Stimulated activated CD4-positive, alpha-beta T cell treated with anti-CD3 and anti-CD28 coated beads, Interleukin-15, amount 100 ng/mL, for 24 hours (primary cell): Measurements from ENCODE around the gene MUC20.
"Not testable (repeated sequence)": the region's sequence is repeated elsewhere in the genome, so short reads cannot be mapped to it uniquely, and the experiment has no call there.

Experiments
- DNase-seq: peaks from one replicate; pipeline ENCODE4 v3.0.0-alpha.2; 2020

The MUC20 gene

DNA sequence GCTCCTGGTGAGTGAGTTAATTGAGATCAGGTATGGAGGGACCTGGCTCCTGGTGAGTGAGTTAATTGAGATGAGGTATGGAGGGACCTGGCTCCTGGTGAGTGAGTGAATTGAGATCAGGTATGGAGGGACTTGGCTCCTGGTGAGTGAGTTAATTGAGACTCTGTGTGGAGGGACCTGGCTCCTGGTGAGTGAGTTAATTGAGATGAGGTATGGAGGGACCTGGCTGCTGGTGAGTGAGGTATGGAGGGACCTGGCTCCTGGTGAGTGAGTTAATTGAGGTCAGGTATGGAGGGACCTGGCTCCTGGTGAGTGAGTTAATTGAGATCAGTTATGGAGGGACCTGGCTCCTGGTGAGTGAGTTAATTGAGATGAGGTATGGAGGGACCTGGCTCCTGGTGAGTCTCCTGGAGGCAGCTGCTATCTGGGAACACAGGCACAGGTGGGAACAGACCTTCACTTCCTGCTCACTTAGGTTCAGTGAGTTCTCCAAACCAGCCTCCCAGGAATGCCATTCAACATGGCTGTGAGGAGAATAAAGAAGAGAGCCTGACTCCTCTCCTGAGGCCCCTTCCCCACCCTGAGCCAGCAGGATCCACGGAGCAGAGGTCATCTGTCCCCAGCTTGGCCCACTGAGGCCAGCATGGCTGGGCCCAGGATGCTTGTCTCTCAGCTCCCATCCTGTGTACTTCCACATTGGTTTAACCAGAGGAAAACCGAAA, 9.5 kb upstream of the MUC20 start:
- not testable (repeated sequence) for DNase-seq

DNA sequence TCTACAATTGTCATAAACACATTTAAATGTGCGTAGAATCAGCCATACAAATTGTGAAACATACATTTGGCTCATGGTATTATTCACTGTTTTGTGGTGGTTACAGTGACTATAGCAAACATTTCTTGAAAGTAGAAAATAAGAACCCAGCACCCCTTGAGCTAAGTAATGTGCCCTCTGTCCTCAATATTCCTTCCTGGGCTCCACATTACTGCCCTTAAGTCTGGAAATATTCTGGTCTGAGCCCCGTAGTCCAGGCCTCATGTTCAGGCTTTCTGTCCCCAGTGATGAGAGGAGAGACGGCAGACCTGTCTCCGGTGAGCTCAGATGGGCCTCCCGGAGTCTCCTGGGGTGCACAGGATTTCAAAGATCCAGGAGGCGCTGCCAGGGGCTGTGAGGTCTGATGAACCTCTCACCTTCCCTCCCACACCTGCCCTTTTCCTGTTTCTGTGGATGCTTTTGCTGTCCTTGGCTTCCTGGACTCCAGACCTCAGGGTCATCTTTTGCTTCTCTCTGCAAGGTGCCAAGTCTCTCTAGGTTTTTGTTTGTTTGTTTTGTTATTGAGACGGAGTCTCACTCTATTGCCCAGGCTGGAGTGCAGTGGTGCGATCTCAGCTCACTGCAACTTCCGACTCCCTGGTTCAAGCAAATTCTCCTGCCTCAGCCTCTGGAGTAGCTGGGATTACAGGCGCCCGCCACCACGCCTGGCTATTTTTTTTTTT, 8.8 kb upstream of the MUC20 start:
- DNase-seq: no peak

GRCh38 chr3:195712535-195712910, 8.3 kb upstream of the MUC20 start:
- not testable (repeated sequence) for DNase-seq

- DNase-seq: not testable (repeated sequence)
Measured at GRCh38 chr3:195713150-195713549, 7.6 kb upstream of the MUC20 start.

- peak; percentile 47 for DNase-seq
Measured at GRCh38 chr3:195714380-195715011, 6.3 kb upstream of the MUC20 start.

DNA sequence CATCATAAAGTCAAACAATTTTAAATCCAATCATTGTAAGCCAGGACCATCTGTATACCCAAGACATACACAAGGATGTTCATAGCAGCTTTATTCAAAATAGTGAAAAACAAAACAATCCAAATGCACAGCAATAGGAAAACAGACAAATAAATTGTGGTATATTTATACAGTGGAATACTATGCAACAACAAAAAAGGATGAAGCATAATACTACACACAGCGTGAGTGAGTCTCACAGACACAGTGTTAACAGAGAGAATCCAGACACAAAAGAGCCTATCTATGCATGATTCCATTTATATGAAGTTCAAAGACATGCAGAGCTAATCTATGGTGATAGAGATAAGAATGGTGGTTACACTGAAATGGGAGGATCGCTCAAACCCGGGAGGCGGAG, 5.6 kb upstream of the MUC20 start:
- no peak for DNase-seq

DNA sequence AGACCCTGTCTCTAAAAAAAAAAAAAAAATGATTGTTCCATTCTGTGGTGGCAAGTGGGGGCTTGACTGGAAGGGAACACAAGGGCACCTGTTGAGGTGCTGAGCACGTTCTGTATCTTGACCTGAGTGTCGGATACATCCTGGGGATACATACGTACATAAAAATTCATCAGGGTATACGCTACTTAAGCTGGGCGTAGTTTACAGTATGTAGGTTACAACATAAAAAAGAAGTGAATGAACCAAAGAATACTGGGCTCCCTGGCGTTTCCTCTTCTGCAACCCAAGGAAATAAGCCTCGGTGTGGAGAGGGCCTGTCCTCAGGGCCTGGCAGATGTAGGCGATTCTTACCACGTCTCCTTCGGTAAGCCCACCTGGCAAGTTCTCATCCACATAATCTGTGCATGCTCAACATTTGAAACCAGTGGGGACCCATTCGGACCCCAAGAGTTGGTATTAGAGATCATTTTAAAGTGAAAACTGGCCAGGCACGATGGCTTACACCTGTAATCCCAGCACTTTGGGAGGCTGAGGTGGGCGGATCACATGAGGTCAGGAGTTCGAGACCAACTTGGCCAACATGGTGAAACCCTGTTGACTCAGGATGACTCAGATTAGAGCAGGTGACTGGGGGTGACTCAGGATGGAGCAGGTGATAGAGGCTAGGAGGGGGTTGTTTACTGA, 5.1 kb upstream of the MUC20 start:
- peak; percentile 57 for DNase-seq

GRCh38 chr3:195717416-195717815, 3.4 kb upstream of the MUC20 start:
- DNase-seq: no peak

DNA sequence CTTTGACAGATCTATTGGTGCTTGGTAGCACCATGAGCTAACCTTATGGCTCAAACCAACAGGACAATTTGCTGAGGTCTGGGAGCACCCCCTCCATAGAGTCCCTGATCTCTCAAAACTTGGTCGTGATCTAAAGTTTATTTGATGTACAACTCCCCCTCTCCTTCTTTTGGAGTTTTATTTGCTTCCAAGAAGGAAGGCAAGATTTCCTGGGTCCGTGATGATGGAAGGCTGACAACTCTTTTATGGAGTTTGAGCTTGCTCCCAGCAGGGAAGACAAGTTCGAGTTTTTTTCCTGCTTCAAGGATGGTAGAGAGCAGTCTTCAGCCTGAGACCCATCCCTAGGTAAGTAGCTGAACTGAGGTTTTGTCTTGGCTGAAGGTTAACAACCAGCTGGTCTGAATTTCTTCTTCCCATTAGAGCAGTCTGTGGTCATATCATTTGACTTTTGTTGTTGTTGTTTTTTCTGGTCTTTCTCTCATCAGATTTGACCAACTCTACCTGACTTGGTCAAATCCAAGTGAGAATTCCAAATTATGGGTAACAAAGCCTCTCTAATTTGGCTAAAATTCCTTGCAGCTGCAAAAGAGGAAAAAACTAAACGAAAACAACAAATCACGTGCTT, 2.8 kb upstream of the MUC20 start:
- no peak for DNase-seq

DNA sequence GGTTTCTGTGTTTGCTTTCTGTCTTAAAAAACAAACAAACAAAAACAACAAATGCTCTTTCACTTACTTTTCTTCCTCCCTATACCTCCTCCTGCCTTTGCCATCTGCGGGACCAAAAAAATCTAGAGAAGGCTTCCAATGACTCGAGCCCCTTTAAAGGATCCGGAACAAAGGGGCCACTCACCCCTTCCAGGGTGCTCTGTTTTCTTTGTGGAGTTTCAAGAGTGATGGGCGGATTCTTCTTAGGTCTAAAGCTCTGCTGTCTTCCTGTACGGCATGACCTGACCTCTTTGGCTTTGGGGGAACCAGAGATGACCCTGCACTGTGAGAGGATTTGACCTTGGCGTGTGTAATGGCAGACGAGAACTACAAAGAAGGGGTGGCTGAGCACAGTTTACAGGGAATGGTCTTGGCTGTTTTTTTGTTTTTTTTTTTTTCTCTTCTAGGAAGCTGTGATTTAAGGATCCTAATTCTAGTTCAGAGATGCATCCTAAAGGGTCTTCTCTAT, 2.2 kb upstream of the MUC20 start:
- DNase-seq: no peak

GRCh38 chr3:195719514-195720254, 1.1 kb upstream of the MUC20 start:
- DNase-seq: not testable (repeated sequence)

GRCh38 chr3:195722139-195722995, 1.6 kb downstream of the MUC20 start:
- DNase-seq: not testable (repeated sequence)

- not testable (repeated sequence) for DNase-seq
Measured at GRCh38 chr3:195722996-195723345, 2.2 kb downstream of the MUC20 start.

DNA sequence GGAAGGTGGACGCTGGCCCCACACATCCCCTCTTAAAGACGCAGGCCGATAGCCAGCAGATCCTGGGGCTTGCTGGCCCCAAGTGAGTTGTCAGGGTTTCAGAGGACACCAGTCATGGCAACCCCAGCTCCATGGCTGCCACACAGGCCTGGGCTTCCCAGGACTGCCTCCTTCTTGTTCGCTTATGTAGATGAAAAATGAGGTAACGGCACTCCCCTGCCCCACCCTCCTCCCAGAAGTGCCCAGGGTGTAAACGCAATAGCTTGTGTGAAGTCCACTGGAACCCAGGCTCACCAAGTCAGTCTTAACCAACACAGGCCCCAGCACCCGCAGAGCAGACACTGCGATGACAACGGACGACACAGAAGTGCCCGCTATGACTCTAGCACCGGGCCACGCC, 3.6 kb downstream of the MUC20 start:
- DNase-seq: not testable (repeated sequence)

- not testable (repeated sequence) for DNase-seq
Measured at GRCh38 chr3:195725916-195726740, 5.3 kb downstream of the MUC20 start.

DNA sequence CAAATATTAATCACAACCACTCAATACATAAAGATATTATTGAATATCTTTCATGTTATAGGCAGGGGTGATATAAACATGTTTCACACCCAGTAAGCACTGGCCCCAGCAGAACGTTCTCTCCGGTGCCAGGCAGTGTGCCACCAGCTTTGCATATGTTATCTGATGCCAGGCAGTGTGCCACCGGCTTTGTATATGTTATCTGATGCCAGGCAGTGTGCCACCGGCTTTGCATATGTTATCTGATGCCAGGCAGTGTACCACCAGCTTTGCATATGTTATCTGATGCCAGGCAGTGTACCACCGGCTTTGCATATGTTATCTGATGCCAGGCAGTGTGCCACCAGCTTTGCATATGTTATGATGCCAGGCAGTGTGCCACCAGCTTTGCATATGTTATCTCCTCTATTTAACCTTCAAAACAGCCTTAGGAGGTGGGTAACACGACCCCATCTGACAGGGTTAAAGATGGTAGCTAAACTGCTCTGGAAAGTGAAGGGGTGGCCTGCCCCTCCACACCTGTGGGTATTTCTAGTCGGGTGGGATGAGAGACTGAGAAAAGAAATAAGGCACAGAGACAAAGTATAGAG, 6.9 kb downstream of the MUC20 start:
- DNase-seq: no peak

DNA sequence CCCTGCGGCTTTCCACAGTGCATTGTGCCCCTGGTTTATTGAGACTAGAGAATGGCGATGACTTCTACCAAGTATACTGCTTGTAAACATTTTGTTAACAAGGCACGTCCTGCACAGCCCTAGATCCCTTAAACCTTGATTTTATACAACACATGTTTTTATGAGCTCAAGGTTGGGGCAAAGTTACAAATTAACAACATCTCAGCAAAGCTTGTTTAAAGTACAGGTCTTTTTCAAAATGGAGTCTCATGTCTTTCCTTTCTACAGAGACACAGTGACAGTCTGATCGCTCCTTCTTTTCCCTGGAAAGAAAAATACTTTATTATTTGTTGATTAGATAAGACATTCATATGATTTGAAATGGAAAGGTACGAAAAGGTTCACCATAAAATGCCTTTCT, 8.0 kb downstream of the MUC20 start:
- DNase-seq: not testable (repeated sequence)

DNA sequence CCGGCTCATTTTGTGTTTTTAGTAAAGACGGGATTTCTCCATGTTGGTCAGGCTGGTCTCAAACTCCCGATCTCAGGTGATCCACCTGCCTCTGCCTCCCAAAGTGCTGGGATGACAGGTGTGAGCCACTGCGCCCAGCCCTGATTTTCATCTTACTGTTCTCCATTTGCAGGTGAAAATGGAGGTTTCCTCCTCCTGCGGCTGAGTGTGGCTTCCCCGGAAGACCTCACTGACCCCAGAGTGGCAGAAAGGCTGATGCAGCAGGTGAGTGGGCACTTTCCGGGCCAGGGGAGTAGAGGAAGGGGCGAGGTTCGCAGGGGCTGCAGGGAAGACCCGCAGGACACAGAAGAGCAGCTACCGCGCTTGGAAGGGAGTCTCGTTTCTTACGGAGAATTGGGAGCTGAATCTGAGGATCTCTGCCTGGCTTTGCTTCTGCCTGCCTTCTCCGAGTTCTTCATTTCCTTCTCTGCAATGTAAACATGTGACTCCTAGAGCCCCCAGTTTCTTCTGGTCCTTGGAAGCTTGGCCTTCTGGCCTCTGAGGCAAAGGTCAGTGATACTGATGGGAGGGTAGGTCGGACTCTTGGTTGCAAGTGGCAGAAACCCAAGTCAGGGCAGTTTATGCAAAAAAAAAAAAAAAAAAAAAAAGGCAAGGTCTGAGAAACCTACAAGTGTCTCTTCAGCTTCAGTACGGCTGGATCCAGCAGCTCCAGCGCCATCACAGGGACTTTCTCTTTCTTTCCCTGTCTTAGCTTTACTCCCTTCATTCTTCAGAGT, 8.9 kb downstream of the MUC20 start:
- DNase-seq: no peak

GRCh38 chr3:195731356-195731905, 10.7 kb downstream of the MUC20 start:
- DNase-seq: no peak
